ENCODE results near the gene ANKRD50. TPM values are rescaled to one million over a fixed set of nuclear protein-coding genes. Genes with fewer than 3 reads are reported as not detected.

The ANKRD50 gene
- total RNA-seq, 1 donor from 2014 or later = 7.5 TPM

DNA sequence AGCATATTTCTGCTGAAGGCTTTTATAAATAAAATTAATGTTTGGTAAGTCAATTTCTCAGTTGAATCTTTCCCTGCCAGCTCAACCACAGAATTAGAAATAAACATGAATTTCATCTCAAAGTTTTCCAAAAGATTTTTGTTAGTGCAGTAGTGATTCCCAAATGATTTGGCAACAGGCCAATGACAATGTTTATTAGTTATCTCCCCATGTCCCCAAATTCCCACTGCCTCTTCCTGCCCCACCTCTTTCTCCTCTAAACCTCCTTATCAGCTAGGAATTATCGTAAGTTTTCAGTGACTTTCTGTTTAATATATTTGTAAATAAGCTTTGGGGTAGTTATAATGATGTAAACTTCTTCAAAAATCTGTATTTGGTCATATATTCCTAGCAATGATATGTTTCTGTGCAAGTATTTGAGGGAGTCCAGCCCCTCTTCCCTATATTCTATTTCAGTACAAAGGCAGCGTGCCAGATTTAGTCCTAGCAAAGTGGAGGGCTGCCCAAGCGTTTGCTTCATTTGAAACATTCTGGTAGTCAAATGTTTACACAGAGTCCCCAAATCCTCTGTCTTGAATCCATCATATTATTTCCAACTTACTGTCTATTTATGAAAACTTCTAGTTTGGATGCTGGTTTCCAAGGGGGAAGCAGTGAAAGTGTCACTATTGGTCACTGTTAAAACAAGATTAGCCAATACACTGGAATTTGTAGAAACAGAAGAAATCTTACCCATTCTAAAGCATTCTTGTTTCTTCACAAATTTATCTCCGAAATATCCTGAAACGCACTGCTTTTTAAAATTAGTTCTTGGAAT, 33.7 kb upstream of the ANKRD50 start:
- TF ChIP-seq, protein P1, sequence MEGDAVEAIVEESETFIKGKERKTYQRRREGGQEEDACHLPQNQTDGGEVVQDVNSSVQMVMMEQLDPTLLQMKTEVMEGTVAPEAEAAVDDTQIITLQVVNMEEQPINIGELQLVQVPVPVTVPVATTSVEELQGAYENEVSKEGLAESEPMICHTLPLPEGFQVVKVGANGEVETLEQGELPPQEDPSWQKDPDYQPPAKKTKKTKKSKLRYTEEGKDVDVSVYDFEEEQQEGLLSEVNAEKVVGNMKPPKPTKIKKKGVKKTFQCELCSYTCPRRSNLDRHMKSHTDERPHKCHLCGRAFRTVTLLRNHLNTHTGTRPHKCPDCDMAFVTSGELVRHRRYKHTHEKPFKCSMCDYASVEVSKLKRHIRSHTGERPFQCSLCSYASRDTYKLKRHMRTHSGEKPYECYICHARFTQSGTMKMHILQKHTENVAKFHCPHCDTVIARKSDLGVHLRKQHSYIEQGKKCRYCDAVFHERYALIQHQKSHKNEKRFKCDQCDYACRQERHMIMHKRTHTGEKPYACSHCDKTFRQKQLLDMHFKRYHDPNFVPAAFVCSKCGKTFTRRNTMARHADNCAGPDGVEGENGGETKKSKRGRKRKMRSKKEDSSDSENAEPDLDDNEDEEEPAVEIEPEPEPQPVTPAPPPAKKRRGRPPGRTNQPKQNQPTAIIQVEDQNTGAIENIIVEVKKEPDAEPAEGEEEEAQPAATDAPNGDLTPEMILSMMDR (conservative IDR thresholded peaks at IDR 0.05; ENCODE audit: low read depth, low read length) = no peak
- no peak for DNase-seq (ENCODE audit: low read depth)
- no peak overlapping the region for H3K4me3 ChIP-seq (ENCODE audit: low read depth, low read length)

DNA sequence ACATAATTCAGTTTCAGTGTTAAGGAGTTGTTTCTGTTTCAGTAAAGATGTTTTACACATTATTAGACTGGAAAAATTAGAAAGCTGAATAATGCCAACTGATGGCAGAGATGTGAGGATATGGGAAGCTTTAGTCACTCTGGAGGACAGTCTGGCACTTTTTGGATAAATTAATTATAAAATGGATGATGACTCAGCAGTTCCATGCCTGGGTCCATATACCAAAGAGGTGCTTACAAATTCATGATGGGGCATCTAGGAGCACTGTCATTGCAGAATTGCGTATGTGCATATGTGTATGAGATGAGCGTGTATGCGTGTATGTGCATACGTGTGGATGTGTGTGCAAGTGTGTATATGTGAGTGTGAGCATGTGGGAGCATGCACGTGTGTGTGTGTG, 31.2 kb upstream of the ANKRD50 start:
- TF ChIP-seq, protein P1 (conservative IDR thresholded peaks at IDR 0.05; ENCODE audit: low read depth, low read length) = no peak
- H3K4me3 ChIP-seq (ENCODE audit: low read depth, low read length) = no peak overlapping the region
- no peak for DNase-seq (ENCODE audit: low read depth)

DNA sequence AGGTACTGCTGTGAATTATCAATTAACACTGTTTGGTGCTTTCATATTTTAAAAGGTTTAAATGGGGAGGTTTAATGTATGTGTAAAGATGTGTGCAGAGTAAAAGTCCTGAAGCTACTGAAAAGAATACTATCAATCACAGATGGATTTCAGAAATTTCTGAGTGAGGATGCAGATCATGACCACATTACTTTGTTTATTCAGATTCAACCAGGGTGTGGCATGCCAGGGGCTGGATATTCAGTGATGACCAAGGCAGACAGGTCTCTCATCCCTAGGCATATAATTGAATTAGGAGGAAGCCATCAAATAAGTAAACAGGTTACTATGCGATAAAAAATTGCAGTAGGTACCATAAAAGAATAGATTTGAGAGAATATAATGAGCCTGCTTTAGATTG, 28.0 kb upstream of the ANKRD50 start:
- TF ChIP-seq, protein P1 (conservative IDR thresholded peaks at IDR 0.05; ENCODE audit: low read depth, low read length) = no peak
- H3K4me3 ChIP-seq (ENCODE audit: low read depth, low read length) = no peak overlapping the region
- DNase-seq (ENCODE audit: low read depth) = no peak

DNA sequence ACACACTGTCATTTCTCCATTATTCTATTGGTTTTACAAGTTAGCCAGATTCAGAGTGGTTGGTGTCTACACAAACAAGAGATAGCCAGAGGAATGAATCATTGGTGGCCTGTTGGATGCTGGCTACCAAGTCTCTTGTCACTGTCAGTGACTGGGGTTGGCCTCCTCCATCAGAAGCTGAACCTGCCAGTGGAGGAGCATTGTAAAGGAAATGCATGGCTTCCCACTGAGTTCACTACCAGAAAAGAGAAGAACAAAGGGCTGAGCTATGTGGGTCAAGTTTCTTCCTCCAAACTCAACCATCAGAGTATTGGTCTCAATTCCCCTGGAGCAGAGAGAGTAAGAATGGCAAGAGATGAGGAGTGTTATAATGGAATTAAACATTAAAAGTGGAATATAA, 26.5 kb upstream of the ANKRD50 start:
- no peak for DNase-seq (ENCODE audit: low read depth)
- H3K4me3 ChIP-seq (ENCODE audit: low read depth, low read length) = no peak overlapping the region
- TF ChIP-seq, protein P1 (conservative IDR thresholded peaks at IDR 0.05; ENCODE audit: low read depth, low read length) = no peak

DNA sequence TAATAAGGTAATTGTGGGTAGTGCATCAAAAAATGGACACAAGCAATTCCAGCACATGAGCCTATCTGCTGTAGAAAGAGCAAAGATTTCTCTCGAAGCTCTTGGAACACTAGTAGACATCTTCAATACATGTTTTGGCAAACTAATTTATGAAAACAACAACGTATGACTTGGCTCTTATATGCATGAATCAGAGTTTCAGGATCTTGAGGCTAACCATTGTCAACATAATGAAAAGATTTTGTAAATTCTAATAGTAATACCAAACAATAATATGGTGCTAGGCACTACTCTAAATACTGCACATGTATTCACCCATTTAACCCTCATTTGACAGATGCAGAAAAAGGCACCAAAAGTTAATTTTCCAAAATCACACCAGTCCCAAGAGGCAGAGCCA, 25.1 kb upstream of the ANKRD50 start:
- no peak for DNase-seq (ENCODE audit: low read depth)
- TF ChIP-seq, protein P1 (conservative IDR thresholded peaks at IDR 0.05; ENCODE audit: low read depth, low read length) = no peak
- H3K4me3 ChIP-seq (ENCODE audit: low read depth, low read length) = no peak overlapping the region

DNA sequence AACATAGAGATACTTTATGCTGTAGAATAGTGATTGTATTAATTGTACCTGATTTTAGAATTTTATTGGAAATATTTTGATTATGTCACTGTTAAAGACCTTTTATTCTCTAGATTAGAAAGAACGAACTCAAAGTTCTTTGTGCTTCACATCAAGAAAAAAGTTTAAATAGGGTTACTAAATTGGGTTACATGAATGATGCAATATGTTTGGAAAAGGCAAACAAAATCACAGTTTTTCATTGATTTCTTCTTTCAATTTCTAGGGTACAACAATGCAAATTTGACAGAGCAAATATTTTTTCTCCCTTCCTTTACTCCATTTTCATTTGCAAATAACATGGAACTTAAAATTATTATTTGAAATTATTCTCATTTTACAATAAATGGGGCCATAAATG, 24.0 kb upstream of the ANKRD50 start:
- DNase-seq (ENCODE audit: low read depth) = no peak
- TF ChIP-seq, protein P1 (conservative IDR thresholded peaks at IDR 0.05; ENCODE audit: low read depth, low read length) = no peak
- H3K4me3 ChIP-seq (ENCODE audit: low read depth, low read length) = no peak overlapping the region

DNA sequence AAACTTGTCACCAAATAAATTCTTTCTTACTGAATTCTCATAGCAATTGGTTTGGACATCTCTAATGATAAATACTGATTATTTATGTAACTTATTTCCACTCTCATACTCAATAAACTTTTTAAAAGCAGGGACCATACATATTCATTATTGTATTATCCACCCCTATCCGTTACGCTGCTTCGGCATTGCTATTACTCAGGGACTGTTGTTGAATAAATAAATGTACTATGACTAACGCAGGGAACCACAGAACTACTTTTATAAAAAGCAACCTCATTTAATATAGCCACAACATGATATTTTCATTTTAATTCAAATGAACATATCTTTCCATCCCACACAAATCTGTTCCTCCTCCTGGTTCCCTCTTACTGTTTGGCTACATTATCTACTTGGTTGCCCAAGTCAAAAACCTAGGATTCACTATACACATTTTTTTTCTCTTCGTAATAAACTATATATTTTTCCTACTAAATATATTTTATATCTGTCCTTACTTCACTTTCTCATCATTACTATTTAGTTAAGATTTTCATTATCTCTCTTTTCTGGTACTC, 14.9 kb upstream of the ANKRD50 start:
- DNase-seq (ENCODE audit: low read depth) = no peak
- TF ChIP-seq, protein P1 (conservative IDR thresholded peaks at IDR 0.05; ENCODE audit: low read depth, low read length) = no peak
- H3K4me3 ChIP-seq (ENCODE audit: low read depth, low read length) = no peak overlapping the region

Measured in epithelial cell of proximal tubule (primary cell).